ENCODE data around the gene PGPEP1.
A peak's percentile ranks its signal among the peaks of the same experiment; 100 is the strongest.

DNA sequence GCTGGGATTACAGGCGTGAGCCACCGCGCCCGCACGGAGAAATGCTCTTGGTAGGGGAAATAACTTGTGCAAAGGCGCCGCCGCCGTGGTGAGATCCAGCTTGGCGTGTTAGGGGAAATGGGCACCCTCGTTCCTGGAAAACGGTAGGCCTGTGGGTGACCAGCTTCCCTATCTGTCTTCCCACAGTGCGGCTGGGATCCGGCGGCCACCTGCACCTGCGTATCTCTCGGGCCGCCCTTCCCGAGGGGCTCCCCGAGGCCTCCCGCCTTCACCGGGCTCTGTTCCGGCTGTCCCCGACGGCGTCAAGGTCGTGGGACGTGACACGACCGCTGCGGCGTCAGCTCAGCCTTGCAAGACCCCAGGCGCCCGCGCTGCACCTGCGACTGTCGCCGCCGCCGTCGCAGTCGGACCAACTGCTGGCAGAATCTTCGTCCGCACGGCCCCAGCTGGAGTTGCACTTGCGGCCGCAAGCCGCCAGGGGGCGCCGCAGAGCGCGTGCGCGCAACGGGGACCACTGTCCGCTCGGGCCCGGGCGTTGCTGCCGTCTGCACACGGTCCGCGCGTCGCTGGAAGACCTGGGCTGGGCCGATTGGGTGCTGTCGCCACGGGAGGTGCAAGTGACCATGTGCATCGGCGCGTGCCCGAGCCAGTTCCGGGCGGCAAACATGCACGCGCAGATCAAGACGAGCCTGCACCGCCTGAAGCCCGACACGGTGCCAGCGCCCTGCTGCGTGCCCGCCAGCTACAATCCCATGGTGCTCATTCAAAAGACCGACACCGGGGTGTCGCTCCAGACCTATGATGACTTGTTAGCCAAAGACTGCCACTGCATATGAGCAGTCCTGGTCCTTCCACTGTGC, 47.9 kb downstream of the PGPEP1 start:
- no peak for TF ChIP-seq EZH2 (IDR thresholded peaks at IDR 0.05; ENCODE audit: borderline replicate concordance, low read depth, low read length, severe bottlenecking)
- peak; percentile 32 for TF ChIP-seq POLR2A (IDR thresholded peaks at IDR 0.05; ENCODE audit: low read depth, low read length)
- TF ChIP-seq MAX (IDR thresholded peaks at IDR 0.05; ENCODE audit: insufficient read depth, insufficient read length): no peak
- TF ChIP-seq, protein P1, sequence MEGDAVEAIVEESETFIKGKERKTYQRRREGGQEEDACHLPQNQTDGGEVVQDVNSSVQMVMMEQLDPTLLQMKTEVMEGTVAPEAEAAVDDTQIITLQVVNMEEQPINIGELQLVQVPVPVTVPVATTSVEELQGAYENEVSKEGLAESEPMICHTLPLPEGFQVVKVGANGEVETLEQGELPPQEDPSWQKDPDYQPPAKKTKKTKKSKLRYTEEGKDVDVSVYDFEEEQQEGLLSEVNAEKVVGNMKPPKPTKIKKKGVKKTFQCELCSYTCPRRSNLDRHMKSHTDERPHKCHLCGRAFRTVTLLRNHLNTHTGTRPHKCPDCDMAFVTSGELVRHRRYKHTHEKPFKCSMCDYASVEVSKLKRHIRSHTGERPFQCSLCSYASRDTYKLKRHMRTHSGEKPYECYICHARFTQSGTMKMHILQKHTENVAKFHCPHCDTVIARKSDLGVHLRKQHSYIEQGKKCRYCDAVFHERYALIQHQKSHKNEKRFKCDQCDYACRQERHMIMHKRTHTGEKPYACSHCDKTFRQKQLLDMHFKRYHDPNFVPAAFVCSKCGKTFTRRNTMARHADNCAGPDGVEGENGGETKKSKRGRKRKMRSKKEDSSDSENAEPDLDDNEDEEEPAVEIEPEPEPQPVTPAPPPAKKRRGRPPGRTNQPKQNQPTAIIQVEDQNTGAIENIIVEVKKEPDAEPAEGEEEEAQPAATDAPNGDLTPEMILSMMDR (IDR thresholded peaks at IDR 0.05; ENCODE audit: extremely low read depth in 1 of 2, insufficient read depth in 1 of 2, low read depth in 1 of 2, low read length in 2 of 2): peak; percentile 97 to 99
- TF ChIP-seq JUN (IDR thresholded peaks at IDR 0.05; ENCODE audit: borderline replicate concordance, insufficient read depth, insufficient read length, low read depth): no peak
- peak; percentile 74 for TF ChIP-seq POLR2AphosphoS5 (IDR thresholded peaks at IDR 0.05; ENCODE audit: insufficient read depth, low read depth, low read length)
- TF ChIP-seq MYC (IDR thresholded peaks at IDR 0.05; ENCODE audit: low read depth, low read length): no peak
- no peak for TF ChIP-seq FOS (IDR thresholded peaks at IDR 0.05; ENCODE audit: borderline replicate concordance, insufficient read depth, low read length)
- TF ChIP-seq GATA2 (IDR thresholded peaks at IDR 0.05; ENCODE audit: insufficient read depth, insufficient read length, low read depth, low read length): no peak
